ENCODE results near the gene TMEM200C.

Gene TMEM200C

DNA sequence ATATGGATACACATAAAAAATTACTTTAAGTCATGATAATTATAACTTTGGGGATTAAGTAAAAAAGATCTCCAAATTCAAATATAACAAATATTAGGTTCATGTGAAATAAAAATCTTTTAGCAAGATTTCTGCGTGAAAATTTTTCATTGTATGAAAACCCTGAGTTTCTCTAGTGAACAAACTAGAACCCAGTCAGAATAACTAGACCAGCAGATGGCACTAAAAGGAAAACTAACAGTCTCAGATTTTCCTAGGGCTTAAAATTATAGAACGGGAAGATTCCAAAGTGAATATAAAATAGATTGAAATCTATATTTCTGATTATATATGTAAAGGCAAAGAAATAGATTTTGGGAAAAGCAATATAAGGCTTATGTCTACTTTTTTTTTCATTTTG is 43.3 kb downstream of the TMEM200C start:
- CTCF ChIA-PET, result no interaction called here
- POLR2A ChIA-PET, result no interaction called here
- TF ChIP-seq CTBP1 (IDR thresholded peaks at IDR 0.05; ENCODE audit: borderline replicate concordance) (no peak), L3MBTL2 (conservative IDR thresholded peaks at IDR 0.05) (no peak), FOXM1 (IDR thresholded peaks at IDR 0.05; ENCODE audit: borderline replicate concordance) (no peak), SUZ12 (IDR thresholded peaks at IDR 0.05) (no peak), FOXK2 (IDR thresholded peaks at IDR 0.05) (no peak), NFRKB (IDR thresholded peaks at IDR 0.05) (no peak), TARDBP (IDR thresholded peaks at IDR 0.05) (no peak), SP1 (IDR thresholded peaks at IDR 0.05) (no peak), LEF1 (IDR thresholded peaks at IDR 0.05; ENCODE audit: borderline replicate concordance) (no peak), ZNF384 (IDR thresholded peaks at IDR 0.05) (no peak), ELF4 (IDR thresholded peaks at IDR 0.05) (no peak), HDGF (IDR thresholded peaks at IDR 0.05; ENCODE audit: borderline replicate concordance) (no peak), FOXA1 (IDR thresholded peaks at IDR 0.05) (no peak), BHLHE40 (IDR thresholded peaks at IDR 0.05; ENCODE audit: borderline replicate concordance) (no peak), ARNT (IDR thresholded peaks at IDR 0.05) (no peak)
- TF ChIP-seq, protein P1, sequence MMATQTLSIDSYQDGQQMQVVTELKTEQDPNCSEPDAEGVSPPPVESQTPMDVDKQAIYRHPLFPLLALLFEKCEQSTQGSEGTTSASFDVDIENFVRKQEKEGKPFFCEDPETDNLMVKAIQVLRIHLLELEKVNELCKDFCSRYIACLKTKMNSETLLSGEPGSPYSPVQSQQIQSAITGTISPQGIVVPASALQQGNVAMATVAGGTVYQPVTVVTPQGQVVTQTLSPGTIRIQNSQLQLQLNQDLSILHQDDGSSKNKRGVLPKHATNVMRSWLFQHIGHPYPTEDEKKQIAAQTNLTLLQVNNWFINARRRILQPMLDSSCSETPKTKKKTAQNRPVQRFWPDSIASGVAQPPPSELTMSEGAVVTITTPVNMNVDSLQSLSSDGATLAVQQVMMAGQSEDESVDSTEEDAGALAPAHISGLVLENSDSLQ (IDR thresholded peaks at IDR 0.05), result no peak
- DNase-seq (ENCODE audit: extremely low spot score), result peak; percentile 6

DNA sequence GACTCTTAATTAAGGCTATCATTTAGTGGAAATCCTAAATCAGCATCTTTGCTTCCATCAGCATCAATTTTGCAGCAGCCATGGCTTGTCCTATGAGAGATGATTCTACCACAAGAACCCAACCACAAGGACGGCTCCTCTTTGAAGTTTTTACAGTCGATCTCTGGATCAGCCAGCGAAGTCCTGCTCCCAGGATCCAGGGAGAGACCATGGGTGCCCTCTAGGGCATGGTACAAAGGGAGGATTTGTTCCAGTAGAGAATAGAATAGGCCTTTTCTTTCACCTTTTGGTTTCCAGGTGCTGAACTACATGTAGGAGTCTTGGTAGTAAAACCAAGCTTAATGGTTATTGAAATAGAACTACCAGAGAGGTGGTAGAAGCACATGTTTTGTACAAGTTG is 52.7 kb downstream of the TMEM200C start:
- ChIA-PET POLR2A (no interaction called here), CTCF (no interaction called here)
- DNase-seq (ENCODE audit: extremely low spot score), result no peak
- TF ChIP-seq FOXK2 (IDR thresholded peaks at IDR 0.05) (no peak), ARNT (IDR thresholded peaks at IDR 0.05) (no peak), LEF1 (IDR thresholded peaks at IDR 0.05; ENCODE audit: borderline replicate concordance) (no peak), CTBP1 (IDR thresholded peaks at IDR 0.05; ENCODE audit: borderline replicate concordance) (no peak), HDGF (IDR thresholded peaks at IDR 0.05; ENCODE audit: borderline replicate concordance) (no peak), BHLHE40 (IDR thresholded peaks at IDR 0.05; ENCODE audit: borderline replicate concordance) (no peak), NFRKB (IDR thresholded peaks at IDR 0.05) (no peak), FOXM1 (IDR thresholded peaks at IDR 0.05; ENCODE audit: borderline replicate concordance) (no peak), SP1 (IDR thresholded peaks at IDR 0.05) (no peak), TARDBP (IDR thresholded peaks at IDR 0.05) (no peak), SUZ12 (IDR thresholded peaks at IDR 0.05) (no peak), FOXA1 (IDR thresholded peaks at IDR 0.05) (no peak), ELF4 (IDR thresholded peaks at IDR 0.05) (no peak)
- TF ChIP-seq, protein P1 (IDR thresholded peaks at IDR 0.05), result no peak

DNA sequence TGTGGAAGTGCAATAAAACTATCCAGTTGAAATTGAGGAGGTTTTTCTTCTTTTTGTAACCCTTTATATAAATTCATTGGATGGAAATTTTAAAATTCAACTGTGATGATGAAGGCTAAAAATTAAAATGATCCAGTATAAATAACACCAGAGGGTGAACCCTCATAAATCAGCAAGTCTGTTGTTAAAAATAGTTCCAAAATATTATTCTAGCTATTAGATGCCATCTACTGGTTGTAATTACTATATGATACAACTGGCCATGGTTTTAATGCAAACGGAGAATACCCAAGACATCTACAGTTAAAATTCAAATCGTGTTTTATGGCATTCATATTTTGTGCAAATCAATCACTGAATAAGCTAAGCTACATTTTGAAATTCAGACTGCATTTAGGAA is 53.8 kb downstream of the TMEM200C start:
- ChIA-PET CTCF (no interaction called here), POLR2A (no interaction called here)
- no peak for DNase-seq (ENCODE audit: extremely low spot score)
- no peak for TF ChIP-seq HDGF (IDR thresholded peaks at IDR 0.05; ENCODE audit: borderline replicate concordance)
- no peak for TF ChIP-seq LEF1 (IDR thresholded peaks at IDR 0.05; ENCODE audit: borderline replicate concordance)
- TF ChIP-seq, protein P1 (IDR thresholded peaks at IDR 0.05), result no peak
- no peak for TF ChIP-seq FOXA1 (IDR thresholded peaks at IDR 0.05)

DNA sequence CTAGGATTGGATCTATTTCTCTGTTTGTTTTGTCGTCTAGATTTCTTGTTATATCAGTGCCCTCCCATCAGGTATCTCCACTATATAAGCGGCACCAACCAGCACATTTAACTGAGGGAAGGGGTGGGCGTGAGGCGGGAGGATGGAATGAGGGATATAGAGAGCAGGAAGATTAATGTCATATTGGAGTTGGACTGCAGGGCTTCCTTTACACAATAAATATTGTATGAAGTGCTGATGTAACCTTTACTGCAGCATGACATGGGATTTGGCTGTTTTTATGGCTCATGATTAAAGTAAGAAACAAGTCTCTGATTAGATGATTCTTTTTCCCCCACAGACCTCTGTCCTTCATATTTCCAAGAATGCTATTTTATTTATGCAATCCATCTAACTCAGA is 54.8 kb downstream of the TMEM200C start:
- CTCF ChIA-PET, result interaction anchor here (0.6 kb wide), 1 partner anchor 240 kb away, joined by 3 read pairs; no protein-coding TSS in a partner anchor
- TF ChIP-seq L3MBTL2 (conservative IDR thresholded peaks at IDR 0.05) (no peak), ZNF384 (IDR thresholded peaks at IDR 0.05) (no peak), FOXM1 (IDR thresholded peaks at IDR 0.05; ENCODE audit: borderline replicate concordance) (no peak), FOXA1 (IDR thresholded peaks at IDR 0.05) (no peak), FOXK2 (IDR thresholded peaks at IDR 0.05) (no peak), TARDBP (IDR thresholded peaks at IDR 0.05) (no peak), ARNT (IDR thresholded peaks at IDR 0.05) (no peak), HDGF (IDR thresholded peaks at IDR 0.05; ENCODE audit: borderline replicate concordance) (no peak), CTBP1 (IDR thresholded peaks at IDR 0.05; ENCODE audit: borderline replicate concordance) (no peak), SP1 (IDR thresholded peaks at IDR 0.05) (no peak), ELF4 (IDR thresholded peaks at IDR 0.05) (no peak), SUZ12 (IDR thresholded peaks at IDR 0.05) (no peak), NFRKB (IDR thresholded peaks at IDR 0.05) (no peak), BHLHE40 (IDR thresholded peaks at IDR 0.05; ENCODE audit: borderline replicate concordance) (no peak), LEF1 (IDR thresholded peaks at IDR 0.05; ENCODE audit: borderline replicate concordance) (no peak)
- TF ChIP-seq, protein P1 (IDR thresholded peaks at IDR 0.05), result no peak
- POLR2A ChIA-PET, result no interaction called here
- no peak for DNase-seq (ENCODE audit: extremely low spot score)

DNA sequence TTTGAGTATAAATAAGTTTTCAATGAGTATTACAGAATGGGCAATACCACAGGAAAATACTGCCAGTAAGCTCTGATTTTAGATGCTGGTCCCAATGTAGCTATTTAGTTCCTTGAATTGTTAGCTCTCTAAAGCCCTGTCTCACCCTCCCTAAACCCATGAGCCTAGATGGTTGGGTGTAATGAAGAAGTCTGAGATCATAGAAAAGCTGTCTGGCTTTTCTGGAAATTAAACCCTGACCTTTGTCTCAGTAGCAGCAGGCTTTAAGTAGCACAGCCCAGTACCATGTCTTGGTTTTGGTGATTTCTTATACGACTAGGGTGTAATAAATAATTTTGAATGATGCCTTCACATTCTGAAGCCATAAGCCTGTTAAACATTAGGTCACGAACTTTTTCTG is 55.3 kb downstream of the TMEM200C start:
- ChIA-PET POLR2A (no interaction called here), CTCF (interaction anchor here (0.6 kb wide), 1 partner anchor 240 kb away, joined by 3 read pairs; no protein-coding TSS in a partner anchor)
- TF ChIP-seq, protein P1 (IDR thresholded peaks at IDR 0.05), result no peak
- TF ChIP-seq HDGF (IDR thresholded peaks at IDR 0.05; ENCODE audit: borderline replicate concordance), result no peak
- DNase-seq (ENCODE audit: extremely low spot score), result no peak
